Fibroblast of lung (primary cell): ENCODE measurements around the gene TNFRSF21. TPM values are rescaled to one million over a fixed set of nuclear protein-coding genes. Genes with fewer than 3 reads are reported as not detected.

Source experiments
- DNase-seq, 2 donors: peaks; one replicate each; pipeline versions ENCODE4 v3.0.0 to v3.0.0-alpha.2; 2010; ENCODE audit warnings: low read depth in 2 of 2
- H2AFZ ChIP-seq: 2 replicates; pipeline ENCODE4 v1.5.1; 2012; ENCODE audit warnings: low read length, control low read depth, inconsistent platforms
- H3K27ac ChIP-seq: 2 replicates; pipeline ENCODE4 v1.5.1; 2011; ENCODE audit warnings: low read length, control low read depth; ENCODE audit not compliant: insufficient read depth
- H3K27me3 ChIP-seq: 2 replicates; pipeline ENCODE4 v1.5.1; 2011; ENCODE audit warnings: mild to moderate bottlenecking, low read length; ENCODE audit not compliant: control insufficient read depth, insufficient read depth
- H3K36me3 ChIP-seq: 2 replicates; pipeline ENCODE4 v1.5.1; 2011; ENCODE audit warnings: low read length; ENCODE audit not compliant: control insufficient read depth, insufficient read depth
- H3K4me1 ChIP-seq: 2 replicates; pipeline ENCODE4 v1.5.1; 2011; ENCODE audit warnings: low read length; ENCODE audit not compliant: control insufficient read depth, insufficient read depth; ENCODE audit errors: extremely low read depth
- H3K4me2 ChIP-seq: 2 replicates; pipeline ENCODE4 v1.5.1; 2011; ENCODE audit warnings: low read length, control low read depth; ENCODE audit not compliant: insufficient read depth; ENCODE audit errors: extremely low read depth
- H3K4me3 ChIP-seq, 4 experiments: fragments of 200-600 bp in 1 of 4; sonication (generic) in 1 of 4; replicated peaks in 1 of 4; 2 replicates each; pipeline ENCODE4 v1.5.1; 2011 to 2016; ENCODE audit warnings: low read length in 4 of 4, low read depth in 3 of 4, mild to moderate bottlenecking in 3 of 4, control low read depth in 2 of 4, inconsistent platforms in 1 of 4, mixed read lengths in 1 of 4; ENCODE audit not compliant: insufficient read depth in 1 of 4; ENCODE audit errors: control extremely low read depth in 1 of 4
- H3K79me2 ChIP-seq: 2 replicates; pipeline ENCODE4 v1.5.1; 2012; ENCODE audit warnings: mild to moderate bottlenecking, low read length, inconsistent platforms; ENCODE audit not compliant: control insufficient read depth, insufficient read depth
- H3K9ac ChIP-seq: 2 replicates; pipeline ENCODE4 v1.5.1; 2011; ENCODE audit warnings: mild to moderate bottlenecking, low read length, control low read depth; ENCODE audit not compliant: insufficient read depth
- H3K9me3 ChIP-seq: 2 replicates; pipeline ENCODE4 v1.5.1; 2012; ENCODE audit warnings: low read depth, low read length; ENCODE audit not compliant: control insufficient read depth, insufficient read depth
- H4K20me1 ChIP-seq: 2 replicates; pipeline ENCODE4 v1.5.1; 2011; ENCODE audit warnings: low read length; ENCODE audit not compliant: control insufficient read depth, insufficient read depth; ENCODE audit errors: extremely low read depth
- EZH2 ChIP-seq: IDR thresholded peaks from 2 replicates; pipeline ENCODE4 v1.5.1; 2012; ENCODE audit warnings: low read length, control low read depth, mild to moderate bottlenecking; ENCODE audit errors: missing control alignments
- polyA plus RNA-seq, 2 donors: library from polyadenylated mRNA; depleted of rRNA in 1 of 2; stranded (reverse) in 1 of 2; unstranded in 1 of 2; fragments of >200 nt; gene quantifications; 2 replicates each; pipeline ENCODE4 v1.2.1, GENCODE V29; 2011 to 2012; ENCODE audit warnings: missing spikeins in 1 of 2
- total RNA-seq: library from RNA; depleted of rRNA; stranded (reverse); fragments of >200 nt; gene quantifications from 2 replicates; pipeline ENCODE4 v1.2.1, GENCODE V29; 2014
- TF ChIP-seq, protein P1 (sequence below), 2 donors: IDR thresholded peaks in 1 of 2; conservative IDR thresholded peaks in 1 of 2; 1 replicate in 1 of 2; 2 replicates in 1 of 2; pipeline ENCODE4 v1.5.1; 2011 to 2012; ENCODE audit warnings: low read length in 2 of 2, control low read depth in 1 of 2, inconsistent platforms in 1 of 2, low read depth in 1 of 2, mild to moderate bottlenecking in 1 of 2

Gene TNFRSF21
- total and polyA plus RNA-seq, 2 donors (not counting 1 experiment from before 2014, with no cell fraction given) = 4.8 to 8.9 TPM

DNA sequence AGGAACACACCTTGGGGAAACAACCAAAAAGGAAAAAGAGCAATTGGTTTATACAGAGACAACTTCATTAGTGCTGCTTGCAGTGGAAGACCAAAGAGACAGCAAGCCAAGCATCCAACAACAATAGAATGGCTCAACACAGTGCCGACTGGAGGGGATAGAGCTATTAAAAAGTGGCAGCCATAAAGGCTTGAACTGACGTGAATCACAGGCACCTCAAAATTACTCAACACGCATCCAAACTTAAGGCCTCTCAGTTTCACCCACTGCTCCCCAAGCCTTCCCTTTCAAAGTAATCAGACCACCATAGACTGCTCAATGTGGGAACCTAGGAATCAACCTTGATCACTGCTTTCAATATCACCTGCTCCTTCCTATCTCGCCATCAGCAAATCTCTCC is 9.7 kb downstream of the TNFRSF21 start:
- H3K79me2 ChIP-seq = no peaks in the 10 kb centered on the region
- no peaks in the 10 kb centered on the region for H3K9me3 ChIP-seq
- H3K4me3 ChIP-seq = no peak overlapping the region
- no peaks in the 10 kb centered on the region for H3K4me1 ChIP-seq
- no peak overlapping the region for H3K27ac ChIP-seq
- no peaks in the 10 kb centered on the region for H3K36me3 ChIP-seq
- no peaks in the 10 kb centered on the region for H3K27me3 ChIP-seq
- H3K9ac ChIP-seq = no peak overlapping the region
- H4K20me1 ChIP-seq = no peaks in the 10 kb centered on the region
- no peak for TF ChIP-seq EZH2
- TF ChIP-seq, protein P1, sequence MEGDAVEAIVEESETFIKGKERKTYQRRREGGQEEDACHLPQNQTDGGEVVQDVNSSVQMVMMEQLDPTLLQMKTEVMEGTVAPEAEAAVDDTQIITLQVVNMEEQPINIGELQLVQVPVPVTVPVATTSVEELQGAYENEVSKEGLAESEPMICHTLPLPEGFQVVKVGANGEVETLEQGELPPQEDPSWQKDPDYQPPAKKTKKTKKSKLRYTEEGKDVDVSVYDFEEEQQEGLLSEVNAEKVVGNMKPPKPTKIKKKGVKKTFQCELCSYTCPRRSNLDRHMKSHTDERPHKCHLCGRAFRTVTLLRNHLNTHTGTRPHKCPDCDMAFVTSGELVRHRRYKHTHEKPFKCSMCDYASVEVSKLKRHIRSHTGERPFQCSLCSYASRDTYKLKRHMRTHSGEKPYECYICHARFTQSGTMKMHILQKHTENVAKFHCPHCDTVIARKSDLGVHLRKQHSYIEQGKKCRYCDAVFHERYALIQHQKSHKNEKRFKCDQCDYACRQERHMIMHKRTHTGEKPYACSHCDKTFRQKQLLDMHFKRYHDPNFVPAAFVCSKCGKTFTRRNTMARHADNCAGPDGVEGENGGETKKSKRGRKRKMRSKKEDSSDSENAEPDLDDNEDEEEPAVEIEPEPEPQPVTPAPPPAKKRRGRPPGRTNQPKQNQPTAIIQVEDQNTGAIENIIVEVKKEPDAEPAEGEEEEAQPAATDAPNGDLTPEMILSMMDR (conservative IDR thresholded peaks at IDR 0.05 in 1 of 2, IDR thresholded peaks at IDR 0.05 in 1 of 2; ENCODE audit: low read depth in 1 of 2, low read length in 2 of 2) = no peak
- no peak overlapping the region for H2AFZ ChIP-seq
- no peak overlapping the region for H3K4me2 ChIP-seq
- no peak for DNase-seq

DNA sequence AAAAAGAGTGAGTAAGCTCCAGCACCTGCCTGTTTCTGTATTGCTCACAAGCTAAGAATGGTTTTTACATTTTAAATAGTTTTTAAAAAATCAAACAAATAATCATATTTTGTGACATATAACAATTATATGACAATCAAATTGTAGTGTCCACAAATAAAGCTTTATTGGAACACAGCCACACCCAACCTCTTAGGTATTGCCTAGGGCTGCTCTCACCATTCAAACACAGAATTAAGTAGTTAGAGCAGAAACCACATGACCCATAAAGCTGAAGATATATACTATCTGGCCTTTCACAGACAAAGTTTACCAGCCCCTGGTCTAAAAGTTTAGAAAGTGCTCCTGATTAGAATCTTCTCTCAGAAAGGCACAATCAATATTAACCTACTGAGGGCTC is 11.2 kb downstream of the TNFRSF21 start:
- no peak overlapping the region for H3K27ac ChIP-seq
- H2AFZ ChIP-seq = no peak overlapping the region
- no peaks in the 10 kb centered on the region for H3K9me3 ChIP-seq
- no peaks in the 10 kb centered on the region for H4K20me1 ChIP-seq
- no peak overlapping the region for H3K4me3 ChIP-seq
- H3K9ac ChIP-seq = no peak overlapping the region
- H3K36me3 ChIP-seq = no peaks in the 10 kb centered on the region
- TF ChIP-seq, protein P1 (conservative IDR thresholded peaks at IDR 0.05 in 1 of 2, IDR thresholded peaks at IDR 0.05 in 1 of 2; ENCODE audit: low read depth in 1 of 2, low read length in 2 of 2) = no peak
- no peak for TF ChIP-seq EZH2
- no peak overlapping the region for H3K4me2 ChIP-seq
- no peaks in the 10 kb centered on the region for H3K27me3 ChIP-seq
- H3K4me1 ChIP-seq = no peaks in the 10 kb centered on the region
- no peak for DNase-seq
- no peaks in the 10 kb centered on the region for H3K79me2 ChIP-seq

DNA sequence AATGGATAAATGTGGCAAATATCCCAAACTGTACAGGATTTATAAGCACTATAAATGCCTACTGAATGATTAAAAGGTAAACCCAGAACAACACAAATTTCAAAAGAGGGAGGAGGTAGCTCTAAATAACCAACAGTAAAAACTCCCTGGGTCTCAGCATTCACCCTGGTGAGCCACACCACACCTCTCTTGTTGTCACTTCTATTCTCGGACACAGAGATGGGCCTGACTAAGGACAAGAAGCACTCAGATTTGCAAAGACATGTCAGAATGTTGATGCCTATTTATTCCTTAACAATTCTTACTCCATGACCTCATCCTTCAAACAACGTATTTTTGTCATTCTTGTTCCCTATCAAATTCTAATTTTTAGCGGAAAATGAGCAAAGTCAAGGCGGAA is 14.7 kb downstream of the TNFRSF21 start:
- Histone ChIP-seq H3K4me2 (no peak overlapping the region), H3K79me2 (no peaks in the 10 kb centered on the region), H3K36me3 (no peaks in the 10 kb centered on the region), H3K9ac (no peak overlapping the region), H3K27me3 (no peaks in the 10 kb centered on the region), H2AFZ (no peak overlapping the region), H3K9me3 (no peaks in the 10 kb centered on the region), H3K4me3 (no peak overlapping the region), H4K20me1 (no peaks in the 10 kb centered on the region), H3K27ac (no peak overlapping the region), H3K4me1 (no peaks in the 10 kb centered on the region)
- DNase-seq = no peak
- TF ChIP-seq, protein P1 (conservative IDR thresholded peaks at IDR 0.05 in 1 of 2, IDR thresholded peaks at IDR 0.05 in 1 of 2; ENCODE audit: low read depth in 1 of 2, low read length in 2 of 2) = no peak
- no peak for TF ChIP-seq EZH2
